GM19463 (cell line): ENCODE measurements around the gene SRP72.
"Not testable (repeated sequence)": the region's sequence is repeated elsewhere in the genome, so short reads cannot be mapped to it uniquely, and the experiment has no call there.

ENCODE experiments used
- ATAC-seq: cut with Tn5 transposase; IDR thresholded peaks from one replicate; pipeline ENCODE4 v1.9.1; 2021; ENCODE audit warnings: mild to moderate bottlenecking, moderate library complexity; ENCODE audit not compliant: unreplicated experiment

SRP72 gene

DNA sequence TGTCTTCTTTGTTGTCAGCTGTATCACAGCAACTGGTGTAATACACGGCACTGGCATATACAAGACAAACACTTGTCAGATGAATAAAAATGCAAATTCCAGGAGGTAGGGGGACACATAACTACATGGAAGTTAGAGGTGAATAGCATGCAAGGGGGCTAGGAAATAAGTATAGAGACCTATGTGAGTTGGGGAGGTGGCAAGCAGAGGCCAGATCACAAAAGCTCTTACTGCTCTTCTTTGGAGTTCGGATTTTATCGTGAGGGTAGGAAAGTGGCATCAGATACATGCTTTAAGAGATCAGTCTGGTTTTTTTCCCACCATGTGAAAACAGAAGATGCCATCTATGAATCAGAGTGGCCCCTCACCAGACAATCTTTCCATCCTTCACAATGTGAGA, 2.8 kb upstream of the SRP72 start:
- no peak for ATAC-seq

- no peak for ATAC-seq
Measured at GRCh38 chr4:56465599-56466295, 1.7 kb upstream of the SRP72 start.

DNA sequence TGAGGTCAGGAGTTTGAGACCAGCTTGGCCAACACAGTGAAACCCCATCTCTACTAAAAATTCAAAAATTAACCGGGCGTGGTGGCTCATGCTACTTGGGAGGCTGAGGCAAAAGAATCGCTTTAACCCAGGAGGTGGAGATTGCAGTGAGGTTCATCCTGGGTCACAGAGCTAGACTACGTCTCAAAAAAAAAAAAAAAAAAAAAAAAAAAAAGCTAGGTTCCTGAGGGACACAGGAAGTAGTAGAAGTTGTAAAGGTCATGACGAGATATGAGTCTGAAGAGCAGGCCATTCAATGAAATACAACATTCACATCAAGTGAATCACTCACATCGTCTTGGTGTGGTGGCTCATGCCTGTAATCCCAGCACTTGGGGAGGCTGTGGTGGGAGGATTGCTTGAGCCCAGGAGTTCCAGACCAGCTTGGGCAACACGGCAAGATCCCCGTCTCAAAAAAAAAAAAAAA, 1.1 kb upstream of the SRP72 start:
- not testable (repeated sequence) for ATAC-seq

DNA sequence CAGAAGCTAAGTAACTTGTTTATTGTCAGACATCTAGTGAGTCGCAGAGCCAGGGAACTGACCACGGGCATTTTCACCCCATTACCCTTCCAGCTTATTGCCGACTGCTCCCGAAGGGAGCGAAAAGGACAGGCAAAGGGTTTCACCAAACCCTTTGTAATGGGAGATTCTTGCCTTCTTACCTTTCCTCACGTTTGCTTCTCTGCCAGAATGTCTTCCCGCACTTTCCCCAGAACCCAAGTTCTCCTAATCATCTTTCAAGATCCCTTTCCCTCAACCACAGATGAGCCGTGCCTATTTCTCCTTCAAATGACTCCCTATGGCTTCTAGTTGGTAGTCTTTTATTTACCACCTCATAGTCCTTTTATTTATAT, 520 bp upstream of the SRP72 start:
- no peak for ATAC-seq

GRCh38 chr4:56468097-56468422, 643 bp downstream of the SRP72 start:
- peak; percentile 39 for ATAC-seq

DNA sequence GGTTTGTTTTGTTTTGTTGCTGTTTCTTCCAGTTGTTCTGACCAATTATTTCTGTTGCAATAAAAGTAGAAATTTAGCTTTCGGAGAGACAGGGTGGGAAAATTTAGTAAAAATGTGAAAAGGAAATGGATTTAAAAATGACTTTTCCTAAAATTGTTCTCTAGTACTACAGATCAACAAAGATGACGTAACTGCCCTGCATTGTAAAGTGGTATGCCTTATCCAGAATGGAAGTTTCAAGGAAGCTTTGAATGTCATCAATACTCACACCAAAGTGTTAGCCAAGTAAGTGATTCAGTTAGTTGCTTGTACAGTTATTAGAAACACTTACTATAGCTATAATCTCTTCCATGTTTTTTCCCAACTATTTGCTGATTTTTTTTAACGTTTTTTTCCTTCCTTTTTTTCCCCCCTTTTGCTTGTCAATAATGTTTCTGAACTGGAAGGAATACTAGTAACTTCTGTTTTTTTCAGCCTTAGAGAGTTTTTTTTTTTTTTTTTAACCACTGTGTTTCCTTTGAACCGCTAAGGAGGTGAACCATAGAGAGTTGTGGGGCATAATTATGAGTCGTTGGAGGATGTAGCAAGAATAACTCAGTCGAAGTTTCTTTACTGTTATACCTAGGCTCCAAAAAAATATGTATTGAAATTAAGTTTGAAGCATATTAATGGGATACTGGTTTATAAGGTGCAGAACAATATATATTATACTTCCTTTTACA, 2.2 kb downstream of the SRP72 start:
- no peak for ATAC-seq

DNA sequence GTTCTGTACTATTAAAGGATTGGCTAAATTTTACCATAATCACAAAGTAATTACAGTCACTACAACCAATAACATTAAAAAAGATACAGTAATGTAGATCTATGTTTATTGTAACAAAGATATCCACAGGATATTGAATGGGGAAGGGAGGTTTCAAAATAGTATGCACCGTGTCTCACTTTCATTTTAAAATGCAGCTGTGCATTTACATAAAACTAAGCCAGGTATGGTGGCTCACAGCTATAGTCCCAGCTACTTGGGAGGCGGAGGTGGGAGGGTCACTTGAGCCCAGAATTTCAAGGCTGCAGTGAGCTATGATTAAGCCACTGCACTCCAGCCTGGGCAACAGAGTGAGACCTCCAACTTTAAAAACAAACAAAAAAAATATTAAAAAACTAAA, 8.5 kb downstream of the SRP72 start:
- peak; percentile 95 for ATAC-seq

DNA sequence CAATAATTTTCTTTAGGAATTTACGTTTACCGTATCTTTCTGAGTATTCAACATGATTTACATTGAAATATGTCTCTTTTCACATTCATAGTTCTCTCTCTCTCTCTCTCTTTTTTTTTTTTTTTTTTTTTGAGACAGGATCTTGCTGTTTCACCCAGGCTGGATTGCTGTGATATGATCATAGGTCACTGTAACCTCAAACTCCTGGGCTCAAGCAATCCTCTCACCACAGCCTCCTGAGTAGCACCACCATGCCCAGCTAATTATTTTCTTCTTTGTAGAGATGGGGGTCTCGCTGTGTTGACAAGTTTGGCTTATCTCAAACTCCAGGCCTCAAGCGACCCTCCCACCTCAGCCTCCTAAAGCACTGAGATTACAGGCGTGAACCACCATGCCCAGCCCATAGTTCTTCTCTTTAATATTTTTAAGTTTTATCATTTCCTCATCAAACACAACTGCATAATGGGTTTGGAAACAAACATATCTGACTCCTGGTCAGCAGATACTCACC, 9.8 kb downstream of the SRP72 start:
- ATAC-seq, result no peak

- ATAC-seq, result no peak
Measured at GRCh38 chr4:56480691-56481090, 13.3 kb downstream of the SRP72 start.

DNA sequence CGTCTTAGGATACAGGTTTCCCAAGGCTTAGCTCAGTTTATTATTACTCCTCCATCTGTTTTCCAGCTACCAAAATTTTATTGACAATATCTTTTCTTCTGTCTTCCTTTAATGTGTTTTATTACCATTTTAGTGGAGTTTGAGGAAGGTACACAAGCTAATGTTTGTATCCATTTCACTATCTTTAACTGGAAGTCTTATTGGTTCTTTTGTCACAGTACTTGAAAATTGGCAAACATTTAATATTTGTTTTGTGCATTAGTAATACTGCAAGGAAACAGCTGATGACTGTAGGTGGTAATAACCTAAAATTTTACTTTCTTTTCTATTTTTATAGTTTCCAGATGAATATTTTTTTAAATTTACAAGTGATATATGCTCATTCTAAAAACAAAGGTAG, 28.8 kb downstream of the SRP72 start:
- no peak for ATAC-seq

- peak; percentile 72 for ATAC-seq
Measured at GRCh38 chr4:56505269-56506130, 38.1 kb downstream of the SRP72 start, which contains the start of gene ARL9. TSS of gene ARL9 (plus strand) at chr4:56505791. CDS start at chr4:56505863, 72 bp downstream.

DNA sequence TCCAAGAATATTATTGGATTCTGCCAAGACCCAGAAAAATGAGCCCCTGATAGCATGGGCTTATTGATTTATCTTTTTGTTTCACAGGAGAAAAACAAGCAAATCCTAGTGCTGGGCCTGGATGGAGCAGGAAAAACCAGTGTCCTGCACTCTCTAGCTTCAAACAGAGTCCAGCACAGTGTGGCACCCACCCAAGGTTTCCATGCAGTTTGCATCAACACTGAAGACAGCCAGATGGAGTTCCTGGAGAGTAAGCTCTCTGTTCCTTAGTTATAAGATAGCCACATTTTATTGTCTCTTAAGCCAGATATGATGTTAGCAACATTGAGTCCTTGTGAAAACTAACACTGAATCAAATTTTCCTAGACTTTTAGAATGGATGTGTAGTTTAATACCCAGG, 43.7 kb downstream of the SRP72 start:
- ATAC-seq, result no peak

DNA sequence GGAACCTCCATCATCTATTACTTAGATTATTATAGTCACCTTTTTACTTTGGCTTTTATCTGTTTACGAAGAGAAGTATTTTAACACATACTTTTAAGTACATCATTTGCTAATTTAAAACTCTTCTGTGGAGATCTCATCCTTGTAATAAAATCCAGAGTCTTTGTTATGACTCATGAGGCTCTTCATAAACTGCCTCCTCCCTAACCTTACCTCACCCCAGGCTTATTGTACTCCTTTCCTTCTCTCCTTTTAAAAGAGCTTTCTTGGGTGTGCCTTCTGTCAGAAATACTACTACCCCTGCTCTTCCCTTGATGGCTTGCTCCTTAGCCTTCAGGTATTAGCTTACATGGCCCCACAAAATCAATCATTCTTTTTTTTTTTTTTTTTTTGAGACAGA, 44.7 kb downstream of the SRP72 start:
- no peak for ATAC-seq

DNA sequence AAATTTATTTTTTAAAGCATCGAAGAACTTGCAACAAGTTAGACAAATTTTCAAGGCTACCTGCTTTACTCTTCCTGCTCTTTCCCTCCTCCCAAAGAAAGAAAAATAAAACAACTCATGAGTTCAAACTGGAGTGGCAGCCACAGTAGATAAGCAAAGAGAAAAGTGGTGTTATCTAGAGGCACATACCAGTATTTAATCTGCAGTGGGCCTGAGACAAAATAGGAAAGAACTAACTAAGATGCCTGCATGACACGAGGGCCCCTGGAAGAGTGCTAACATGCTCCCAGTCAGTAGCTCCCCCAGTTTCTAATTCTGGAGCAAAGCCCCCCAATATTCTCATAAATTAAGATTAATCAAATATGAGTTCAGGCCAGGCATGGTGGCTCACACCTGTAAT, 46.1 kb downstream of the SRP72 start:
- ATAC-seq, result no peak

DNA sequence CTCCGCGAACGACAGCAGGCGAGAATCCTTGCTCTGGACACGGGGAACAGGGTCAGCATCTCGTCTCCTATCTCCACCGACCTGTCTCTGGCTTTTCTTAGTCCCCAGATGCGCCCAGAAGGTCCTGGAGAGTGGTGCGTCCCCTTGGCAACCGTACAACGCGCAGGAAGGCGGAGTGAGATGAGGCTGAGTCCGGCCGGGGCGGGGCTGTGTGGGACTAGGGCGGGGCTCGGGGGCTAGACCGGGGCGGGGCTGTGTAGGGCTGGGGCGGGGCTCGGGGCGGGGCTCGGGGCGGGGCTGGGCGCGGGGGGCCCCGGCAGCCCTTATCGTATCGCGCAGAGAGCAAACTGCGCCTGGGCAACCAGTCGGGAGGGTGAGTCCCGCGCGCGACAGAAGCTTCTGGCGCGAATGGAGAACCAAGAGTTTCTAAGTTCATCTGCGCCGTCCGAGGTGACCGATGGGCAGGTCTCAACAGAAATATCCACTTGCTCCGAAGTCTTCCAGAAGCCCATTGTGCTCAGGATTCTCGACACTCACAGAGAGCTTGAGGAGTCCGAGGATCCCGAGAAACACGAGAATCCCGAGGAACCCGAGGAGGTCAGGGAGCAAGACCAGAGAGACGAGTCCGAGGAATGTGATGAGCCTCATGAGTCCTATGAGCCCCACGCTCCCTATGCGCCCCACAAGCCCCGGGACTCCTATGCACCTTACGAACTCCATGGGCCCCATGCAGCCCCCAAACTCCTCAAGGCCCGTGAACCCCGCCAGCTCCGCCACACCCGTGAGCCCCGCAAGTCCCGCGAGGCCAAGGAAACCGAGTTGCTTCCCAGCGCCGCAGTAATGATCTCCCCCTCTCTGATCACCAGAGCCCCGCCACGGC, 63.1 kb downstream of the SRP72 start:
- peak; percentile 91 for ATAC-seq

DNA sequence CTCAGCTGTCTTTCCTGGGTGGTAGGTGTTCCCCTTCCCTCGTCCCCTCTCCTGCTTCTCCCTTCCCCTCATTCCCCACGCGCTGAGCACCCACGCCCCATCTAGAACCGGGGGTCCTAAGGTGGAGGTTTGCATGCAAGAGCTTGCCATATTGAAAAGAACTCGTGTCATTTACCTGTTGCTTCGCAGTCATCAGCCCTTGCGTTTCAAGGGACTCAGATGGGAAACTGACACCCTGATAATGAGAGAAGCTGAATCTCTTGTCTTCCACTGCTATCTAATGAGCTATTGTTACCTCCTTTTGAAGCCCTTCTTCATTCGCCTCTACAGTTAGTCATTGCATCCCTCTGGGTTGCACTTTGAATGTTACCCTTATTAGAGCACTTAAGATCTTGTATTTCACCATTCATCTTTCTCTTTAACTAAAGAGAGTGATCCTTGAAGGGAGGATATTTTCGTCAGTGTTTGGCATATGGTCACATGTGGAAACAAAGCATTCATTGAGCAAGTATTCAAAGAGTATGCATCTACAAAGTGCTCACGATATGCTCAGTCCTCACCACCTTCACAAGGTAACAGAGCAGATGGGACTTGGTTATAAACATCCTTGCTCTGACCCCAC, 63.8 kb downstream of the SRP72 start:
- no peak for ATAC-seq

GRCh38 chr4:56531823-56532222, 64.4 kb downstream of the SRP72 start:
- no peak for ATAC-seq

- no peak for ATAC-seq
Measured at GRCh38 chr4:56532239-56532638, 64.8 kb downstream of the SRP72 start.

GRCh38 chr4:56535915-56536314, 68.5 kb downstream of the SRP72 start:
- no peak for ATAC-seq

- no peak for ATAC-seq
Measured at GRCh38 chr4:56537147-56537546, 69.7 kb downstream of the SRP72 start.
